Hepatocyte (in vitro differentiated cells): ENCODE results near the gene FUT7. TPM values are rescaled to one million over a fixed set of nuclear protein-coding genes. Genes with fewer than 3 reads are reported as not detected.
"Not testable (repeated sequence)": the region's sequence is repeated elsewhere in the genome, so short reads cannot be mapped to it uniquely, and the experiment has no call there.

Experiments
- DNase-seq: peaks from one replicate; pipeline ENCODE4 v3.0.0-alpha.2; 2016; ENCODE audit warnings: low spot score
- H2AFZ ChIP-seq: fragments of 200-600 bp; sonication (generic); 2 replicates; pipeline ENCODE4 v1.6.0; 2016; ENCODE audit warnings: antibody characterized with exemption, mild to moderate bottlenecking
- H3K27ac ChIP-seq: fragments of 200-600 bp; sonication (generic); 2 replicates; pipeline ENCODE4 v1.5.1; 2016; ENCODE audit warnings: mild to moderate bottlenecking
- H3K27me3 ChIP-seq: fragments of 200-600 bp; sonication (generic); 2 replicates; pipeline ENCODE4 v1.6.1; 2016
- H3K36me3 ChIP-seq: fragments of 200-600 bp; sonication (generic); replicated peaks from 2 replicates; pipeline ENCODE4 v1.5.1; 2016; ENCODE audit warnings: low read depth; ENCODE audit not compliant: insufficient read depth
- H3K4me1 ChIP-seq: fragments of 200-600 bp; sonication (generic); 2 replicates; pipeline ENCODE4 v1.5.1; 2016; ENCODE audit warnings: mild to moderate bottlenecking, moderate library complexity; ENCODE audit not compliant: insufficient read depth
- H3K4me2 ChIP-seq: fragments of 200-600 bp; sonication (generic); 2 replicates; pipeline ENCODE4 v1.6.0; 2016
- H3K4me3 ChIP-seq: fragments of 200-600 bp; sonication (generic); 2 replicates; pipeline ENCODE4 v1.5.1; 2016; ENCODE audit warnings: mild to moderate bottlenecking
- H3K79me2 ChIP-seq: fragments of 200-600 bp; sonication (generic); 2 replicates; pipeline ENCODE4 v1.6.0; 2017; ENCODE audit warnings: mild to moderate bottlenecking
- H3K9me2 ChIP-seq: fragments of 200-600 bp; sonication (generic); replicated peaks from 2 replicates; pipeline ENCODE4 v1.6.0; 2017; ENCODE audit warnings: mild to moderate bottlenecking; ENCODE audit not compliant: insufficient read depth
- H3K9me3 ChIP-seq: fragments of 200-600 bp; sonication (generic); 2 replicates; pipeline ENCODE4 v1.5.1; 2016; ENCODE audit warnings: low read depth, mild to moderate bottlenecking
- H4K20me1 ChIP-seq: fragments of 200-600 bp; sonication (generic); 2 replicates; pipeline ENCODE4 v1.6.0; 2016; ENCODE audit warnings: mild to moderate bottlenecking; ENCODE audit not compliant: insufficient read depth, poor library complexity, severe bottlenecking
- EZH2 ChIP-seq: fragments of 200-600 bp; sonication (generic); IDR thresholded peaks from 2 replicates; pipeline ENCODE4 v1.6.1; 2016; ENCODE audit warnings: antibody characterized with exemption, mild to moderate bottlenecking, borderline replicate concordance
- EZH2phosphoT487 ChIP-seq: fragments of 200-600 bp; sonication (generic); IDR thresholded peaks from one replicate; pipeline ENCODE4 v1.6.1; 2018; ENCODE audit warnings: antibody characterized with exemption, mild to moderate bottlenecking, low read depth, moderate library complexity; ENCODE audit not compliant: unreplicated experiment, severe bottlenecking
- WGBS: methylation state at CpG from one replicate; pipeline ENCODE4 v1.1.6; 2016; ENCODE audit warnings: low lambda C conversion rate; ENCODE audit errors: missing lambda C conversion rate; 5-methylcytosine and 5-hydroxymethylcytosine counted together
- polyA plus RNA-seq: library from polyadenylated mRNA; unstranded; fragments of >200 nt; fragmentation: Nextera tagmentation; extraction: Ambion mirVana; gene quantifications from 2 replicates; pipeline ENCODE4 v1.2.1, GENCODE V29; 2016
- total RNA-seq: library from RNA; depleted of rRNA; stranded (reverse); fragments of >200 nt; gene quantifications from 2 replicates; pipeline ENCODE4 v1.2.3, GENCODE V29; 2014
- TF ChIP-seq, protein P1 (sequence below): fragments of 200-600 bp; sonication (generic); IDR thresholded peaks from 2 replicates; pipeline ENCODE4 v1.5.1; 2016; ENCODE audit warnings: antibody characterized with exemption, mild to moderate bottlenecking; ENCODE audit not compliant: poor library complexity

The FUT7 gene
- total and polyA plus RNA-seq, 2 experiments from 2014 or later, result not detected

DNA sequence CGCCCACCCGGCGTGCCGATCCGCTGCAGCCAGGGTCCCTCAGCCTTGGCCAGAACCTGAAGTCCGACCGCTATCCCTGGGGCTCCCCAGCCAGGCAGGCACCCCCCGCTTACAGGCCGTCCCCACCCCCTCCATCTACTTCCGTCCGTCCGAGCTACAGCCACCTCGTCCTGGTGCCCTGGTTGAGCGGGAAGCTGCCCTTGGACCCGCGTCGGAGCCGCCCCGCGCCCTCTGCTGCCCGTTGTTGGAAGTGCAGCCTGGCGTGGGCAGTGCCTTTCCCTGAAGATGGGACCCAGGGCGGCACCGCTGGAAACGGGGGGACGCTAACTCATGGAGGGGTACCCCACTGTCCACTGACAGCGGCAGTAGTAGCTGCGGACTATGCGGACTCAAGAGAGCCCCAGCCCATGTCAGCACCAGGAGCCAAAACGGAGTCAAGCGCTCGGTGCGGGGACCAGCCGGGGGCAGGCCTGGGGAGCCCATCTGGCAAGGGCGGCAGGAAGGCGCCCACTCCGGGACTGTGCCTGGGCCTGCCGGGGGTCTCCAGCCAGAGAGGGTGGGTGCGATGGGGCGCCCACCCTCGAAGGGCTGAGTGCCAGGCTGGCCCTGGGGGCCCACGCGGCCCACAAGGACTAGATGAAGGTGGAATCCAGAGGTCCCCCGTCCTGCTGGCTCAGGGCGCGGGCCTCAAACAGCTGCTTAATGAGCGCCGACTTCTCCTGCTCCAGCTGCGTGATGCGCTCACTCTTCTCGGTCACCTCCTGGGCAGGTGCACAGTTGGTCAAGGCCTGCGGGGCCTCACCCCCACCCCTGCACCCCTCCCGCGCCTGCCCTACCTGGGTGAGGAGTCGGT is 32.4 kb upstream of the FUT7 start:
- Histone ChIP-seq H3K27me3 (no peaks in the 10 kb centered on the region), H4K20me1 (no peaks in the 10 kb centered on the region), H3K27ac (no peak overlapping the region), H3K9me2 (no peaks in the 10 kb centered on the region), H3K9me3 (no peaks in the 10 kb centered on the region), H3K79me2 (no peaks in the 10 kb centered on the region), H3K4me2 (no peak overlapping the region), H3K36me3 (no peaks in the 10 kb centered on the region), H3K4me1 (no peaks in the 10 kb centered on the region), H3K4me3 (no peak overlapping the region), H2AFZ (no peak overlapping the region)
- DNase-seq, result peak; percentile 71
- 67% methylated on average over 41 of the region's 55 CpGs for WGBS
- TF ChIP-seq EZH2, result no peak
- TF ChIP-seq, protein P1, sequence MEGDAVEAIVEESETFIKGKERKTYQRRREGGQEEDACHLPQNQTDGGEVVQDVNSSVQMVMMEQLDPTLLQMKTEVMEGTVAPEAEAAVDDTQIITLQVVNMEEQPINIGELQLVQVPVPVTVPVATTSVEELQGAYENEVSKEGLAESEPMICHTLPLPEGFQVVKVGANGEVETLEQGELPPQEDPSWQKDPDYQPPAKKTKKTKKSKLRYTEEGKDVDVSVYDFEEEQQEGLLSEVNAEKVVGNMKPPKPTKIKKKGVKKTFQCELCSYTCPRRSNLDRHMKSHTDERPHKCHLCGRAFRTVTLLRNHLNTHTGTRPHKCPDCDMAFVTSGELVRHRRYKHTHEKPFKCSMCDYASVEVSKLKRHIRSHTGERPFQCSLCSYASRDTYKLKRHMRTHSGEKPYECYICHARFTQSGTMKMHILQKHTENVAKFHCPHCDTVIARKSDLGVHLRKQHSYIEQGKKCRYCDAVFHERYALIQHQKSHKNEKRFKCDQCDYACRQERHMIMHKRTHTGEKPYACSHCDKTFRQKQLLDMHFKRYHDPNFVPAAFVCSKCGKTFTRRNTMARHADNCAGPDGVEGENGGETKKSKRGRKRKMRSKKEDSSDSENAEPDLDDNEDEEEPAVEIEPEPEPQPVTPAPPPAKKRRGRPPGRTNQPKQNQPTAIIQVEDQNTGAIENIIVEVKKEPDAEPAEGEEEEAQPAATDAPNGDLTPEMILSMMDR, result peak; percentile 89

GRCh38 chr9:137063311-137064026 is 31.6 kb upstream of the FUT7 start:
- Histone ChIP-seq H3K9me2 (no peaks in the 10 kb centered on the region), H3K36me3 (no peaks in the 10 kb centered on the region), H3K79me2 (no peaks in the 10 kb centered on the region), H3K4me2 (no peak overlapping the region), H3K9me3 (no peaks in the 10 kb centered on the region), H2AFZ (no peak overlapping the region), H3K27ac (no peak overlapping the region), H4K20me1 (no peaks in the 10 kb centered on the region), H3K4me1 (no peaks in the 10 kb centered on the region), H3K27me3 (no peaks in the 10 kb centered on the region), H3K4me3 (no peak overlapping the region)
- DNase-seq, result no peak
- TF ChIP-seq, protein P1, result no peak
- no peak for TF ChIP-seq EZH2
- TF ChIP-seq EZH2phosphoT487, result no peak
- 95% methylated on average over 23 of the region's 26 CpGs for WGBS

GRCh38 chr9:137062798-137063197 is 30.9 kb upstream of the FUT7 start:
- H3K4me2 ChIP-seq, DNase-seq, H3K27me3 ChIP-seq, H2AFZ ChIP-seq, H3K27ac ChIP-seq, H3K4me1 ChIP-seq, H3K79me2 ChIP-seq, H3K36me3 ChIP-seq, H3K9me3 ChIP-seq, H3K9me2 ChIP-seq, H4K20me1 ChIP-seq, H3K4me3 ChIP-seq: not testable (repeated sequence)
- WGBS, result 81% methylated on average over 9 of the region's 9 CpGs

- Histone ChIP-seq H2AFZ (no peak overlapping the region), H3K4me2 (no peak overlapping the region), H3K4me1 (peaks cover 7% of the 10 kb centered on the region), H3K36me3 (no peaks in the 10 kb centered on the region), H3K9me3 (no peaks in the 10 kb centered on the region), H3K79me2 (no peaks in the 10 kb centered on the region), H3K27ac (no peak overlapping the region), H3K4me3 (no peak overlapping the region), H4K20me1 (no peaks in the 10 kb centered on the region), H3K27me3 (no peaks in the 10 kb centered on the region), H3K9me2 (no peaks in the 10 kb centered on the region)
- WGBS, result 90% methylated on average over 15 of the region's 15 CpGs
- DNase-seq, result no peak
- TF ChIP-seq EZH2, result no peak
- TF ChIP-seq EZH2phosphoT487, result no peak
- TF ChIP-seq, protein P1, result no peak
Observed at GRCh38 chr9:137062384-137062783, 30.5 kb upstream of the FUT7 start.
